Activated CD4-positive, alpha-beta T cell treated with anti-CD3 and anti-CD28 coated beads, Interleukin-2, amount 50 U/mL, for 48 hours (primary cell): Measurements from ENCODE around the gene PRTG.
"Not testable (repeated sequence)": the region's sequence is repeated elsewhere in the genome, so short reads cannot be mapped to it uniquely, and the experiment has no call there.

Experiments
- DNase-seq, 2 experiments: peaks; one replicate each; pipeline ENCODE4 v3.0.0-alpha.2; 2020

PRTG gene

DNA sequence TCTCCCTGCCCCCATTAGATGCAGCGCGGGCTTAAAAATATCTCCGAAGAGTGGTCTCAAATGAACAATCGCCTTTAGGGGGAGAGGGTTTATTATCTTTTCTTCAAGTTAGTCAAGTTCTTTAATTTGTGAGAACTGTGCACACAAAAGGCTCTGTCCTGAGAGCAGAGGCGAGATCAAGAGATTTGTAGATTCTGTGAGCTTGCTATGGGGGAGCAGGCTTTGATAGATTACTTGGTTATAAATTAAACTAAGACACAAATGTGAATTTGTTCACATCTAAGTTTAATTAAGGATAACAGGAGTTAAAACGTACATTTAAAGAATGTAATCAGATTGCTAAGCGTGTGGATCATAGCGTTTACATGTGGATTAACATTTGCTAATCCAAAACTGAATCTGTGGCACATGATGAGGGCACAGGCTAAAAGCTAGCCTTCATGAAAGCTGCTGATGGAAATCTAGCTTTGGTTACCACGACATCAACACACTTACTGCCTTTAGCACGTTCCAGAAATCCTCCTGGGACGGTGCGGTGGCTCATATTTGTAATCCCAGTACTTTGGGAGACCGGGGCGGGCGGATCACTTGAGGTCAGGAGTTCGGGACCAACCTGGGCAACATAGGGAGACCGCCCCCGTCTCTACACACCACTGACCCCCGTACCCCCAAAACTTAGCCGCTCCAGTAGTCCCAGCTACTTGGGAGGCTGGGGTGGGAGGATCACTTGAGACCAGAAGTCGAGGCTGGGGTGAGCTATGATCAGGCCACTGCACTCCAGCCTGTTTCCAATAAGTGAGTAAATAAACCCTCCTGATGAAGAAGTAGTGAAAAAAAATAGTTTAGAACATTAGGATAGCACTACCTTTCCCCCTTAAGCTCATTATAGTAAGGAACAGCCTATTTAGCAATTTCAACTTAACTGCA is 1.0 kb upstream of the PRTG start:
- no peak for DNase-seq

DNA sequence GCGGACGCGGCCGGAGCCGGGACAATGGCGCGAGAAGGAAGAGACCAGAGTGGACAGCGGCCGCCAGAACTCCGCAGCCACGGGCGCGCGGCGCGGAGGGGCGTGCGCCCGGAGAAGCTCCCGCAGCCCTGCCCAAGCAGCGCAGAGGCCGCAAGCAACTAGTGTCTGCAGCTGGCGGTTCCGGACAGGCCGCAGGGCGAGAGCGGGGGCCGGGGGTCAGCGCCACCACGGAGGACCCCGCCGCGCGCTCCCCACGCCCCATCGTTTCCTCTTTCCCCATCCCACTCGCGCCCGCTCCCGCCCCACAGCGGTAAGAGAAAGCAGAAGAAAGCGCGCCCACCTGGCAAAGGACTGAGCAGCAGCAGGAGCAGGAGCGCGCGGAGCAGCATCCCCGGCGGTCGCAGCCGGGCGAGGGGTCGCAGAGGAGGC is 440 bp downstream of the PRTG start:
- DNase-seq, result peak; percentile 8 to 9

DNA sequence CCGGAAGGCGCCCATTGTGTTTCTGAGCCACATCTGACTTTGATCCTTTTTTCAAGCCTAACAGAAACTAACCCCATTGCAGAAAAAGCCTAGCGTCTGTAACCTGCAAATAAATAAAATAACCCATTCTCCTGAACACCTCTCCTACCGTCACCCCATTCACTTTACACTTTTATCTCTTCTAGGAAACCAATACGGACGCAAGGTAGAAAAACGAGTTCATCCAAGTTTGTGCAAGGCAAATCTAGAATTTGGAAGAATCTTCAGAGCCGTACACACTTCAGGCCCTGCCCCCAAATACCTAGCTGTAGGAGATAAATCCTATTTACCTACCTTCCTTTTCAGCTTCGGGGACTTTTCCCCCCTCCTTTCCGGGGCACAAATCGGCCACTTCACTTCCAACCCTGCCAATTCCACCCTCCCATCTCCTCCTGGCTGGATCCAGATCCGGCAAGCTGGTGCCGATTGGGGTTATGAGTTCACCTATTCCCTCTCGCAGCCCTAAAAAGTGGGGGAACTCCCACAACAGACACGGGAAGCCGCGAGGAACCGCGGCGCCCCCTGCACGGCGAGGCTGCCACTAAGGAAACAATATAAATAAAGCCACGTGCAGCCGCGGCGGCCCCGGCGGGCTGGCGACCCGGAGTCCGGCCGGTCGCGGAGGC is 987 bp downstream of the PRTG start:
- DNase-seq, result peak; percentile 2 to 6

DNA sequence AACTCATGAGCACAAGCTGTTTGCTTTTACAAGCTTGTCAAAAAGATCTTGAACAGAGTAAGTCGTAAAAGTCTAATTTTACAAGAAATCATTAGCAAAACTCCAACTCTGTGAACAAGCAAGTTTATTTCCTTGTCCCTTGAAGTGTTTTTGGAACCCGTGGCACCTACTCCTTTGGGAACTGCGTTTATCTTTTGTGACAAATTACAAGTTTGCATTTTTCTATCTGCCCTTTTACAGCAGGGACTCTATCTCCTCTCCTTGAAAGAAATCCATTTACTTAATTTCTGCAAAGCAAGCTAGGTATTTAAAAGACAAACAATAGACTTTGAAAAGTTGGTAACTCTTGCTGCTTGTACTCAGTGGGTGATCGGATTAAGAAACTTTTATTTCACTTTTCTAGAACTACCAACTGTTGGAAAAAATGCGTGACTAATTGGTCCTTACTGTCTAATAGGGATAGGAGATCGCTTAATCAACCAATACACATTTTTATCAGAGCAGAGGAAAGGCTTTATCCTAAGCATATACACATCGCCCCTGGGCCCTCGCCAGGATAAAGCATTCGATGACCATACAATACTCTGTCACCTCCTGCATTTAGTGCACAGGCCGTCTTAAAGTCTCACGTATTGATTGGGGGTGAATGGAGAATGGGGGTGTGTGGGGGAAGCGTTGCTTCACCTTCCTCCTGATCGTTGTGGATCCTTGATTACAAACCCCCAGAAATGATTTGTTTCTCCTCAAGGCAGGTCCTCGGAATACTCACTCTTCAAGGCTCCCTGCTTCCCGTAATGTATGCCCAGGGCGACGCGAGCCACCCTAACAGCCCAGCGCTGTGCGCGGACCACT is 1.7 kb downstream of the PRTG start:
- no peak for DNase-seq

DNA sequence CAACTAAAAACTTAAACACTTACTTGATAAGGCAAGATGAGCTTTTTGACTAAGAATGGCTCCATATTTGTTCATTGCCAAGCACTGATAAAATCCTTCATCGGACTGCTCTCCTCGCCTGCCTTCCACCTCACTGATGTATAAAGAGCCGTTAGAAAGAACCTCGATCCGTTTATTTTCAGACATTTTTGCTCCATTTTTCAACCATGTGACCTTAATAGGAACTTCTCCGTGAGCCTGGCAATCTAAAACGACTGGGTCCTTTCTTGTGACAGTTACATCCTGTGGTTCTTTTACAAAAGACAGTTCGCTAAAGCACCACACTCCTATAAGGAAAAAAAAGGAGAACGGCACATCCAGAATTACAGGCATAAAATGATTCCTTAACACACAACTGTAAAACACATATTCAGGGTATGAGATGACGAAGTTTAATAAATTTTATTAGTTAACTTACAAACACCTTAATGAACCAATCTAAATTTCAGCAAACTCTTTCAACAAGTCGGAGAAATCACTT is 2.5 kb downstream of the PRTG start:
- DNase-seq, result no peak

DNA sequence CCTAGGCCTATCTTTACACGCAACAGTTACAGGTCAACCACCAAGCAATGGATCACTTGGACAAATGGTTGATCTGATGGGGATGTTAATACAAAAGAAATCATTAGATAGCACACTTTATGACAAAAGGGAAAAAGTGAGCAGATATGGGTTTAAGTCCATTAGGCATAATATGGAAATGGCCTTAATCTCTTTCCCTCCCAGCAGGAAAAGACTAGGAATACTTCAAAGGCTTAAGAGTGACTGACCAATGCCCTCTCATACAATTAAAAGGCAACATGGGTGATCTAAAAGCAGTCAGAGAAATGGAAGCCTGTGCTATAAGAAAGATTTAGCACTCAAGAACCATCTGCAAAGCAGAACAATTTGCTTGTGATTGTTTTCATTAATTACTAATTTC is 3.3 kb downstream of the PRTG start:
- DNase-seq, result no peak

DNA sequence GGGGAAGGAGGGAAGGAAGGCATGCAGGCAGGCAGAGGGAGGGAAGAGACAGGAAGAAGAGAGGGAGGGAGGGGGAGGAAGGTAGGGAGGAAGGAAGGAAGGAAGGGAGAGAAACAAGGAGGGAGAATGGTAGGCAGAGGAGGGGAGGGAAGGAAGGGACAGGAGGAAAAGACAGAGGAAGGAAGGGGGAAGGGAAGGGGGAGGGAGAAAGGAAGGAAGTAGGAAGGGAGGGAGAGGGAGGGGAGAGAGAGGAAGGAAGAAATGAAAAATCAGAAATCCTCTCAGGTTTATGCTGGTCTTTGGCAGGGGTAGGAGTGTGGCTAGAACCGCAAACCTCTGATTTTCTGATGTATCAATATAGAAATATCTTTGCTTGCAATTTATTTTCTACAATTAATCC is 4.2 kb downstream of the PRTG start:
- DNase-seq, result no peak

DNA sequence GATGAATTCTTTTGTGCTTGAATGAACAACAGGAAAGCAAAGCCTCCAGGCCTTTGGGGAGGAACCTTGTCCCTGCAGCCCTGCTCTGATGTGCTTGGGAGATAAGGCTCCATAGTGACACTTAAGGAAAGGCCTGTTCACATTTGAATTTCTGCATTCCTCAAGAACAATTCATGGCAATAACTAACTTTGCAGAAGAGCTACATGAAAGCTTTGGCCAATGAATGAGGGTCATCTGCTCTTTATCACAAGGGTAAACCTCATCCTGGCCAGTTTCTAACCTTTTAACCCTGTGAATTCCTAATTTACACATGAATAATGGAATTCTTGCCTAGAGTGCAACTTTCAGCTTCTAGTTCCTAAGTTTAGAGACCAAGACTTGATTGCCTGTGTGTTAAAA is 5.6 kb downstream of the PRTG start:
- no peak for DNase-seq

DNA sequence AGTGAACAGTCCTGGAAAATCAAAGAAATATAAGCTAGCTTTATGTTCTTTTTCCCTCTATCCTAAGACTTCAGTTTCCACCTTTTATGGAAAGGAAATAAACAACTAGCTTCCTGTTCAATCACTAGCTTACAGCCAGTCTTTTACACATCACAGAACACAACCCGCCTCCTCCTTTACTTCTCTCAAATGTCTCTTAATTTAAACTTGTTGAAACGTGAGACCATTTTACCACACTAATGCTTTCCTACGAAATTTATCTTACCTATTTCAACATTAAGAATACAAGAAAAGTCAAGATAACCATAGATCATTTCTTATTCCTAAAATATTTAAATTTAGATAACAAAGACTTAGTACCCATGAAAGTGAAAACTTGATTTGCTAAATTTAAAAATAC is 6.2 kb downstream of the PRTG start:
- no peak for DNase-seq

DNA sequence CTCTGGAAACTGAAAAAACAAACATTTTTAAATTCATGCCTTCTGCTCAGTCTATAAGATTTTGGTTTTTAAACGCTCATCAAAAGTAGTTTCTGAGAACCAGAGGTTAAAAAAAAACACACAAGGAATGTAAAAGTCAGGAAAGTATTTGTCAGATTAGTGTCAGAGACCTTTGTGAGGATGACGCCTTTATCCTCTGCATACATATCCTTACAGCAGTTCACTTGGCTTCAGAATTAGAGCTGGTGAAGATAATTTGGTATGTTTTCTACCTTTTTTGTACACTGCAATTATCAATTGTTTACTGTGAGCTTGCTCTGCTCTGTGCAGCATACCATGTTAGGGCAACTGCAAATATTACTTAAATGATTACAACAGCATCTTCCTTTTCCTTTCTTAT is 8.3 kb downstream of the PRTG start:
- no peak for DNase-seq

DNA sequence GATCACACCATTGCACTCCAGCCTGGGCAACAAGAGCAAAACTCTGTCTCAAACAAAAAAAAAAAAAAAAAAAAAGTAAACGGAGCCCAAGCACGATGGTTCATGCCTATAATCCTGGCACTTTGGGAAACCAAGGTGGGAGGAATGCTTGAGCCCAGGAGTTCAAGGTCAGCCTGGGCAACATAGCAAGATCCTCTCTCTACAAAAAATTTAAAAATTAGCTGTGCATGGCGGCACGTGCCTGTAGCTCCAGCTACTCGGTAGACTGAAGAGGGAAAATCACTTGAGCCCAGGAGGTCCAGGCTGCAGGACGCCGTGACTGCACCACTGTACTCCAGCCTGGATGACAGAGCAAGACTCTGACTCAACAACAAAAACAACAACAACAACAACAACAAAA is 9.5 kb downstream of the PRTG start:
- DNase-seq, result not testable (repeated sequence)

DNA sequence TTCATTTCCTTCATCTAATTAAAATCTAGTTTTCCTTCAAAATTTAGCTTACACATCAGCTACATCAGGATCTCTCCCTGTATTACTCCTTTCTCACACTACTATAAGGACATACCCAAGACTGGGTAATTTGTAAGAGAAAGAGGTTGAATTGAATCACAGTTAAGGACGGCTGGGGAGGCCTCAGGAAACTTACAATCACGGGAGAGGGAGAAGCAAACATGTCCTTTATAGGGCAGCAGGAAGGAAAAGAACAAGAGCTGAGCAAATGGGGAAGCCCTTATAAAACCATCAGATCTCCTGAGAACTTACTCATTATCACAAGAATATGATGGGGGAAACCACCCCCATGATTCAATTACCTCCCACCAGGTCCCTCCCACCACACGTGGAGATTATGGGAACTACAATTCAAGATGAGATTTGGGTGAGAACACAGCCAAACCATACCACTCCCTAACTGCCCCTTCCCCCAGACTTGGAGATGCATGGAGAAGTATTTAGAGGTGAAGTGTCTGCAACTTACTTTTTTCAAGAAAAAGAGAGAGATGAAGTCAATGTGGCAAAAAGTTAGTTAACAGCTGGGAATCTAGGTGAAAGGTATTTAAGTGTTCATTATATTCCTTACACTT is 21.3 kb downstream of the PRTG start:
- no peak for DNase-seq

DNA sequence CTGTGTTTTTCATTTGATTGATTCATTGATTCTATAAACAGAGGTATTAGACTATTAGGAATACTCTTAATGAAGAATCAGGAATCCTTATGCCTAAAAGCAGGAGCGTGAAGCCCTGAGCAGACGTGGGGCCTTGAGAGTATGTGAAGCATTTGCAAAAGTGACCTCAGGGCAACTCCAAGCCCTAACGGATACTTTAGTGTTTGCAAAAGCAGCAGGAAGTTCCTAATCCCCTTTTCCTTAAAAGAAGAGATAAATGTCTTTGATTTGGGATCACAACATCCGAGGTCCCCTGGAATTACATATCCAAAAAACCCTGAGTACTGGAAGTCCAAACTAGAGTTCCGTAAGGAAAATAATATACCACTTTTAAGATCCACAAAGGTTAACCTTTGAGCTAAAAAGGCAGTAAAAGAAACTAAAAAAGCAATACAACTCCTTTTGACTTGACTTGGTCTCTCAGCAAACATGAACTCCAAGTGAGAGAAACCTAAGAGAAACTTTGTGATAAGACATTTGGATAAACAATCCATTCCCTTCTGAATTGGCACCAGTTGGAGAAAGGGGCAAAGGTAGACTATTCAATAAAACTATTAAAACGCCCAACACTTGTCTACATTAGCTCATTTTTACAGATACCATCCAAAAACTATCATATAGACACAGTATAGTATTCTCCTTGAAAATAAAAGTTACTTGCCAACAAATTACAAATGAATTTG is 27.4 kb downstream of the PRTG start:
- DNase-seq, result no peak

DNA sequence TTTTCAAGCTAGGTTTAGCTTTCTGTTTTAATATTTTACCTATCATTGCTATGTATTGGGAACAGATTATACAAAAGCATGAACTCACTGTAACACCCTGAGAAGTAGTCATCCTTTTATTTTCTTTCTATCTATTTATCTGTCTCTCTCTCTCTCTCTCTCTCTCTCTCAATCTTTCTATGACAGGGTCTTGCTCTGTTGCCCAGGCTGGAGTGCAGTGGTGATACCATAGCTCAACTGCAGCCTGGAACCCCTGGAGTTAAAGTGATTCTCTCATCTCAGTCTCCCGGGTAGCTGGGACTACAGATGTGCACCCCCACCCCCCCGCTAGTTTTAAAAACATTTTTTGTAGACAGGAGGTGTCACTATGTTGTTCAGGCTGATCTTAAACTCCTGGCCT is 28.9 kb downstream of the PRTG start:
- DNase-seq, result no peak

DNA sequence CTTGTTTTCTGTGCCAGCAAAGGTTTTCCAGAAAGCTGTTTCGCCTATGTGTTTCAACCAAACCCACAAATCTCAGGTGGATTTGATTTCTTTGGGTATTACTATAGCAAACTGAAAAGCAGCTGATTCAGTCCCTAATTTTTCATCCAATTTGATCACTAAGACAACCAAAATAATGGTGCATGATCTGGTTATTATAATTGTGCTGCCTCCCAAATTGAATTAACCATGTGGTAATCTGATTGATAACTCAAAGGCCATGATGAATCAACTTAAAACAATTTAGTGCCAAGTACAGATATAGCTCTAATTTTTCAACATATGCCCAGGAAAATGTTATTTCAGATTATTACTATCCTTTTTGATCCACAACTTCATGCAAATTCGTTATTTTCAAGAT is 30.6 kb downstream of the PRTG start:
- DNase-seq, result no peak

DNA sequence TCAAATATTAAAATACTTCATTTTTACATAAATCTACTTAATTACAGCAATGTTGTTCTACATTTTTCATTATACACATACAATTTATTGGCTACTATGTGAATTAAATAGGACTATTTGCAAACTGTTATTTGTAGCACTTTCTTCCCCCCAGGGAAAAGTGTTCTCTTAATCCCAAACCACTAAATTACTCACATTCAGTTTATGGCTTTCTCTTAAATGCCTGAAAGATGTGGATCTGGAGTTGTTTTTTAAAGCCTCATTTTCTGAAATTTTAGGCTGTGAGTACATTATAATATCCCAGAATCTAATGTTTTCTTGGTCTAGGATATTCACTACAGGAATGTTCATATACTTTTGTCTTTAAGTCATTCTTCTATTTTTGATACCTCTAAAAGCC is 32.7 kb downstream of the PRTG start:
- no peak for DNase-seq

DNA sequence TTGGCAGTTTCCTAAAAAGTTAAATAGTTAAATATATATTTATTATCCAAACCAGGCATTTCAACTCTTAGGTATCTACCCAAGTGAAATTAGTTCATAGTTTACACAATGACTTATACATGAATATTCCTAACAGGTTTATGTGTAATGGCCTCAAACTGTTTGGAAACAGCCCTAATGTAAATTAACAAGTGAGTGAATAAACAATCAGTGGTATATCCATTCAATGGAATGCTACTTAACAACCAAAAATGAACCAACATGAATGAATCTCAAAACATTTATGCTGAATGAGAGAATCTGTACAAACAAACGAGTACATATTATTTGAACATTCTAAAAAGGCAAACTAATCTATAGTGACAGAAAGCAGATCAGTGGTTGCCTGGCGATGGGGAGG is 33.5 kb downstream of the PRTG start:
- DNase-seq, result no peak

DNA sequence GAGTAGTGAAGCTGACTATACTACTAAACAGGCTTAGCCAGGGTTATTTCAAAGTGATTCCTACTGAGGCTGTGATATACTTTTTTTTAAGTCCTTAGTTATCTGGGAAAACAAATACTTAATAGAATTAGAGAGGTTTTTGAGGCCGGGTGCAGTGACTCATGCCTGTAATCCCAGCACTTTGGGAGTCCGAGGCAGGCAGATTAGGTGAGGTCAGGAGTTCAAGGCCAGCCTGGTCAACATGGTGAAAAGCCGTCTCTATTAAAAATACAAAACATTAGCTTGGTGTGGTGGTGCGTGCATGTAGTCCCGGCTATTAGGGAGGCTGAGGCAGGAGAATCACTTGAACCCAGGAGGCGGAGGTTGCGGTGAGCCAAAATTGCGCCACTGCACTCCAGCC is 34.2 kb downstream of the PRTG start:
- no peak for DNase-seq

DNA sequence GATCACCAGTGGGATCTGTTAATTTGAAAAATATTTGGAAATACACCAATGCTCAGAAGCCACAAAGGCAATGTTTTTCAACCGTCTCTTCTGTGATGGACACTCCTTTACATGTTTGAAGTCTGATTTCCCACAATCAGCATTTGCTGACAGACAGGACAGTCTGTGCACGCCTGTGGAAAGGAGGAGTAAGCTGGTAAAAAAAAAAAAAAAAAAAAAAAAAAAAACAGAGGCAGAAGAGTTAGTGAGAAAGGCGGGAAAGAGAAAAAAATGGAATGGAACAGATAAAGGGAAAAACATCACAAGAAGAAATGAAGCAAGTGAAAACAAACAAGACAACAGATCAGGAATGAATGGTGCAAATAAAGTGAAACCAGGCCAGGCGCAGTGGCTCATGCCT is 35.0 kb downstream of the PRTG start:
- no peak for DNase-seq

DNA sequence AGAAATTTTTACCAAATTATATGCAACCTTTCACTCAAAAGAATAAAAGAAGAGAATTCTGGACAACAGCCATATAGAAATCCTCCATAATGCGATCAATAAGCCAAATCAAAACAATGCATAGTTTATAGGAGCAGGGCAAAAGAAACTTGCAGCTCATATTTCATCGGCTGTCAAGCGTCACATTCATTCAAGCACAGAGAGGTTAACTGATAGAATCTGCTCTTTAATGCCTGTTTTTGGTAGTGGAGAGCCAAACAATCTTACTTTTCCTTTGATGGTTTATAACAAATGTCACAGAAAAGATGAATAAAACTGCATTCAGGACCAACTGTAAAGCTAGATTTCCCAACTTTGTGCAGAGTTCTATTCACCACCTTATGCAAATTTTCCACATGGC is 35.4 kb downstream of the PRTG start:
- no peak for DNase-seq

DNA sequence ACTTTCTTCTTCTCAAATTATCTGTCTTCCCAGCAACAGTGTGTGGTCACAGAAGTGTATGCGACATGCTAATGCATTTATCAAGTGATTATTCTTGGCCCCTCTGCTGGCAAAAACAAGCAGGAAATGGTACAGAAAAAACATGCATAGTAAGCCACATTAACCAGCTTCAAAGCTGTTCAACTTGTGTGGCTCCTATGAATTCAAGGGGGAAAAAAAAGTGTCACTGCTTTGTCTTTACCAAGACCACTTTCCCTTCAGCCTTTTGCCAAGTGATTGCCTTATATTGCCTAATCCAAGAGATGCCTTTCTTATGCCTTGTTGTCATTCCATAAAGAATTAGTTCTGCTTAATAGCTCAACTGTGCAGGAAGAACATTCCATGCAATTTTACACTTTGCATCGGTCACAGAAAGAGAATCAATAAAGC is 39.1 kb downstream of the PRTG start:
- DNase-seq, result no peak

DNA sequence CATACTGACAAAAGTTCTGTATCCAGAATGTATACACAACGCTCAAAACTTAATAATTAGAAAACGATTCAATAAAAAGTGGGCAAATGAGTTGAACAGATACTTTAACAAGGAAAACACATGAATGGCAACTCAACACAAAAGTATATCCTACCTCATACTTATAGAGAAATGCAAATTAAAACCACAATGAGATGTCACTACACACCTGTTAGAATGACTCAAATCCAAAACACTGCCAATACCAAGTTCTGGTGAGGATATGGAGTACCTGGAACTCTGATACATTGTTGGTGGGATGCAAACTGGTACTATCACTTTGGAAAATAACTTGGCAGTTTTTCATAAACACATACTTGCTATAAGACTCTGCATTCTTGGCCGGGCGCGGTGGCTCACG is 42.1 kb downstream of the PRTG start:
- DNase-seq, result no peak
